HEK293T (cell line): ENCODE results near the gene ITGB1.
"Not testable (repeated sequence)": the region's sequence is repeated elsewhere in the genome, so short reads cannot be mapped to it uniquely, and the experiment has no call there.

ENCODE experiments used
- CTCF ChIA-PET: fragments of 350-600 bp; formaldehyde crosslinking; extraction: SDS; loops from one replicate; lab custom pipeline; 2021; ENCODE audit warnings: antibody characterized with exemption, inconsistent platforms; lab: Yijun Ruan, JAX
- POLR2A ChIA-PET: fragments of 350-600 bp; formaldehyde crosslinking; extraction: SDS; loops from one replicate; lab custom pipeline; 2020; ENCODE audit warnings: antibody characterized with exemption, inconsistent platforms; lab: Yijun Ruan, JAX
- DNase-seq: peaks from one replicate; pipeline ENCODE4 v3.0.0; 2012; ENCODE audit warnings: mixed read lengths; ENCODE audit errors: extremely low spot score
- ARNT ChIP-seq: fragments of 450-650 bp; IDR thresholded peaks from 2 replicates; pipeline ENCODE4 v1.6.1; 2017; ENCODE audit warnings: mild to moderate bottlenecking
- BHLHE40 ChIP-seq: fragments of 450-650 bp; IDR thresholded peaks from 2 replicates; pipeline ENCODE4 v1.6.1; 2016; ENCODE audit warnings: mild to moderate bottlenecking, moderate library complexity, borderline replicate concordance
- CTBP1 ChIP-seq: fragments of 450-650 bp; IDR thresholded peaks from 2 replicates; pipeline ENCODE4 v1.6.1; 2016; ENCODE audit warnings: borderline replicate concordance
- ELF4 ChIP-seq: fragments of 450-650 bp; IDR thresholded peaks from 2 replicates; pipeline ENCODE4 v1.6.1; 2017; ENCODE audit warnings: antibody characterized with exemption
- FOXA1 ChIP-seq: fragments of 450-650 bp; IDR thresholded peaks from 2 replicates; pipeline ENCODE4 v1.6.1; 2016; ENCODE audit warnings: mild to moderate bottlenecking
- FOXK2 ChIP-seq: fragments of 450-650 bp; IDR thresholded peaks from 2 replicates; pipeline ENCODE4 v1.6.1; 2016; ENCODE audit warnings: mild to moderate bottlenecking
- FOXM1 ChIP-seq: fragments of 450-650 bp; IDR thresholded peaks from 2 replicates; pipeline ENCODE4 v1.6.1; 2017; ENCODE audit warnings: mild to moderate bottlenecking, borderline replicate concordance
- HDGF ChIP-seq: fragments of 450-650 bp; IDR thresholded peaks from 2 replicates; pipeline ENCODE4 v1.6.1; 2017; ENCODE audit warnings: antibody characterized with exemption, borderline replicate concordance
- L3MBTL2 ChIP-seq: fragments of 450-650 bp; conservative IDR thresholded peaks from 2 replicates; pipeline ENCODE4 v1.6.1; 2016; ENCODE audit warnings: mild to moderate bottlenecking
- LEF1 ChIP-seq: fragments of 450-650 bp; IDR thresholded peaks from 2 replicates; pipeline ENCODE4 v1.6.1; 2017; ENCODE audit warnings: mild to moderate bottlenecking, borderline replicate concordance
- NFRKB ChIP-seq: fragments of 450-650 bp; IDR thresholded peaks from 2 replicates; pipeline ENCODE4 v1.6.1; 2016; ENCODE audit warnings: mild to moderate bottlenecking, moderate library complexity
- PKNOX1 ChIP-seq: fragments of 450-650 bp; IDR thresholded peaks from 2 replicates; pipeline ENCODE4 v1.6.1; 2016
- SP1 ChIP-seq: fragments of 450-650 bp; IDR thresholded peaks from 2 replicates; pipeline ENCODE4 v1.6.1; 2017
- SUZ12 ChIP-seq: fragments of 450-650 bp; IDR thresholded peaks from 2 replicates; pipeline ENCODE4 v1.6.1; 2016; ENCODE audit warnings: mild to moderate bottlenecking
- TARDBP ChIP-seq: fragments of 450-650 bp; IDR thresholded peaks from 2 replicates; pipeline ENCODE4 v1.6.1; 2016
- ZNF384 ChIP-seq: fragments of 450-650 bp; IDR thresholded peaks from 2 replicates; pipeline ENCODE4 v1.6.1; 2016

The ITGB1 gene

GRCh38 chr10:32995066-32995622 is 37.1 kb upstream of the ITGB1 start:
- TF ChIP-seq FOXA1 (no peak), ELF4 (no peak), NFRKB (no peak)
- CTCF ChIA-PET, result no interaction called here
- POLR2A ChIA-PET, result interaction anchor here (1.4 kb wide), 1 partner anchor 14 kb away, joined by 3 read pairs; no protein-coding TSS in a partner anchor
- no peak for DNase-seq

GRCh38 chr10:32994632-32995031 is 36.6 kb upstream of the ITGB1 start:
- CTCF ChIA-PET, POLR2A ChIA-PET, DNase-seq: not testable (repeated sequence)

- DNase-seq, POLR2A ChIA-PET, CTCF ChIA-PET: not testable (repeated sequence)
These were observed 34.3 kb upstream of the ITGB1 start for GRCh38 chr10:32992310-32992709.

- no peak for TF ChIP-seq FOXK2
- no peak for TF ChIP-seq CTBP1
- no peak for TF ChIP-seq BHLHE40
- TF ChIP-seq ELF4, result no peak
- TF ChIP-seq FOXM1, result no peak
- TF ChIP-seq TARDBP, result no peak
- TF ChIP-seq PKNOX1, result no peak
- TF ChIP-seq SUZ12, result no peak
- ChIA-PET POLR2A (no interaction called here), CTCF (no interaction called here)
These were observed 32.8 kb upstream of the ITGB1 start for GRCh38 chr10:32990811-32991210.

GRCh38 chr10:32988604-32989003 is 30.6 kb upstream of the ITGB1 start:
- no peak for DNase-seq
- CTCF ChIA-PET, result no interaction called here
- TF ChIP-seq FOXM1, result no peak
- no peak for TF ChIP-seq ARNT
- no peak for TF ChIP-seq ZNF384
- TF ChIP-seq SUZ12, result no peak
- TF ChIP-seq ELF4, result no peak
- TF ChIP-seq HDGF, result no peak
- TF ChIP-seq LEF1, result no peak
- TF ChIP-seq PKNOX1, result no peak
- TF ChIP-seq FOXK2, result no peak
- TF ChIP-seq L3MBTL2, result no peak
- no peak for TF ChIP-seq BHLHE40
- TF ChIP-seq FOXA1, result no peak
- TF ChIP-seq NFRKB, result no peak
- POLR2A ChIA-PET, result no interaction called here

More at GRCh38 chr10:32990811-32991210, 32.8 kb upstream of the ITGB1 start:
- DNase-seq, result no peak

GRCh38 chr10:32987172-32987571 is 29.1 kb upstream of the ITGB1 start:
- ChIA-PET CTCF (no interaction called here), POLR2A (no interaction called here)
- DNase-seq, result no peak
- TF ChIP-seq BHLHE40 (no peak), ARNT (no peak), SP1 (no peak), FOXA1 (no peak), FOXM1 (no peak), CTBP1 (no peak), NFRKB (no peak)

- TF ChIP-seq LEF1, result no peak
- no peak for TF ChIP-seq FOXK2
- no peak for TF ChIP-seq ELF4
- TF ChIP-seq ZNF384, result no peak
- no peak for TF ChIP-seq FOXA1
- DNase-seq, result no peak
- ChIA-PET CTCF (no interaction called here), POLR2A (interaction anchor here (2.3 kb wide), 1 partner anchor 26 kb away, joined by 6 read pairs; no protein-coding TSS in a partner anchor)
These were observed 27.8 kb upstream of the ITGB1 start for GRCh38 chr10:32985775-32986350.

- CTCF ChIA-PET, result no interaction called here
- POLR2A ChIA-PET, result interaction anchor here (2.3 kb wide), 1 partner anchor 26 kb away, joined by 6 read pairs; no protein-coding TSS in a partner anchor
- TF ChIP-seq SP1 (no peak), ELF4 (no peak), PKNOX1 (no peak), HDGF (no peak), ZNF384 (no peak)
- DNase-seq, result no peak
These were observed 27.3 kb upstream of the ITGB1 start for GRCh38 chr10:32985341-32985764.
